Kidney epithelial cell (primary cell): ENCODE measurements around the gene PTPRD. TPM values are rescaled to one million over a fixed set of nuclear protein-coding genes. Genes with fewer than 3 reads are reported as not detected.

Experiments used
- DNase-seq: peaks from one replicate; pipeline ENCODE4 v3.0.0-alpha.2; 2010; ENCODE audit warnings: low read depth
- H3K27me3 ChIP-seq: 2 replicates; pipeline ENCODE4 v1.6.0; 2011; ENCODE audit warnings: low read length; ENCODE audit not compliant: control insufficient read depth, insufficient read depth
- H3K36me3 ChIP-seq: 2 replicates; pipeline ENCODE4 v1.5.1; 2011; ENCODE audit warnings: low read length; ENCODE audit not compliant: control insufficient read depth, insufficient read depth
- H3K4me3 ChIP-seq: 2 replicates; pipeline ENCODE4 v1.5.1; 2011; ENCODE audit warnings: low read depth, mild to moderate bottlenecking, control low read depth, low read length
- total RNA-seq: library from RNA; depleted of rRNA; stranded (reverse); fragments of >200 nt; gene quantifications from 2 replicates; pipeline ENCODE4 v1.2.3, GENCODE V29; 2015
- TF ChIP-seq, protein P1 (sequence below): IDR thresholded peaks from 2 replicates; pipeline ENCODE4 v1.5.1; 2011; ENCODE audit warnings: mild to moderate bottlenecking, moderate library complexity, low read length, control low read depth, inconsistent platforms; ENCODE audit not compliant: insufficient read depth, poor library complexity, severe bottlenecking

PTPRD gene
- total RNA-seq, 1 donor from 2014 or later: 18.8 TPM

DNA sequence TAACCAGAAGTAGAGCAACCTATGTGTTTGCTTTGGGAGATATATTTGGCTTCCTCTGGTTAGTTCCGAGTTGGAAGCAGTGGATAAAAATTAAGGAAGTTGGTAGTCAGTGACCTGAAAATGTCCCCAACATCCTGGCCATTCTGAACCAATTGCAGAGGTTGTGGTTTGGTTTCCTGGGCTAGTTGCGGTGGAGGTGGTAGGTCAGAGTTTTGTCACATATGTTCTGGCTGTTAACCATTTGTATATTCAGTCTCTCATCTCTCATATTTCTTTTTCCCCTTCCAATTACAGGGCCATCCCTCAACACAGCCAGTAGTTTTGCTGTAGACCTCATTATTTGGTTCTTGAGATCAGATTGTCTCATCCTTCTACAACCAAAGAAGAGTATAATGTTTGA lies 1026.9 kb downstream of the PTPRD start:
- Histone ChIP-seq H3K36me3 (no peaks in the 10 kb centered on the region), H3K4me3 (no peak overlapping the region), H3K27me3 (no peaks in the 10 kb centered on the region)
- DNase-seq: no peak
- TF ChIP-seq, protein P1, sequence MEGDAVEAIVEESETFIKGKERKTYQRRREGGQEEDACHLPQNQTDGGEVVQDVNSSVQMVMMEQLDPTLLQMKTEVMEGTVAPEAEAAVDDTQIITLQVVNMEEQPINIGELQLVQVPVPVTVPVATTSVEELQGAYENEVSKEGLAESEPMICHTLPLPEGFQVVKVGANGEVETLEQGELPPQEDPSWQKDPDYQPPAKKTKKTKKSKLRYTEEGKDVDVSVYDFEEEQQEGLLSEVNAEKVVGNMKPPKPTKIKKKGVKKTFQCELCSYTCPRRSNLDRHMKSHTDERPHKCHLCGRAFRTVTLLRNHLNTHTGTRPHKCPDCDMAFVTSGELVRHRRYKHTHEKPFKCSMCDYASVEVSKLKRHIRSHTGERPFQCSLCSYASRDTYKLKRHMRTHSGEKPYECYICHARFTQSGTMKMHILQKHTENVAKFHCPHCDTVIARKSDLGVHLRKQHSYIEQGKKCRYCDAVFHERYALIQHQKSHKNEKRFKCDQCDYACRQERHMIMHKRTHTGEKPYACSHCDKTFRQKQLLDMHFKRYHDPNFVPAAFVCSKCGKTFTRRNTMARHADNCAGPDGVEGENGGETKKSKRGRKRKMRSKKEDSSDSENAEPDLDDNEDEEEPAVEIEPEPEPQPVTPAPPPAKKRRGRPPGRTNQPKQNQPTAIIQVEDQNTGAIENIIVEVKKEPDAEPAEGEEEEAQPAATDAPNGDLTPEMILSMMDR: no peak

DNA sequence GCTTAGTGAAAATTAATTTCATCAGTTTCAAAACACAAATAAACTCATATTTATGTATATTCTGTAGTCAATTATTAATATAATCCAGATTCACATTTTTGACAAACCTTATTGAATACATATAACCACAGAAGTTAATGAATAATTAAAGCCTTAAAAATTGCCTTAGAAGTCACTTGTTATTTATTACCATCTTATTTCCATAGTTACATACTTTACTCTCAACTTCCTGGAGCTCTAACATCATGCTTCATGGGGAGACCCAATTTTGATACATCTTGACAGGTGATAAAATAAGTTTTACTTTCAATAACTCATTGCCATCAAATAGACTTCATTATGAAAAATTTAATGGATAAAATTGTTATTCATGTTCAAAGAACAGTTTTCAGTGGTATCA lies 1038.7 kb downstream of the PTPRD start:
- H3K4me3 ChIP-seq: no peak overlapping the region
- DNase-seq: no peak
- TF ChIP-seq, protein P1: no peak
- no peaks in the 10 kb centered on the region for H3K36me3 ChIP-seq
- no peaks in the 10 kb centered on the region for H3K27me3 ChIP-seq

DNA sequence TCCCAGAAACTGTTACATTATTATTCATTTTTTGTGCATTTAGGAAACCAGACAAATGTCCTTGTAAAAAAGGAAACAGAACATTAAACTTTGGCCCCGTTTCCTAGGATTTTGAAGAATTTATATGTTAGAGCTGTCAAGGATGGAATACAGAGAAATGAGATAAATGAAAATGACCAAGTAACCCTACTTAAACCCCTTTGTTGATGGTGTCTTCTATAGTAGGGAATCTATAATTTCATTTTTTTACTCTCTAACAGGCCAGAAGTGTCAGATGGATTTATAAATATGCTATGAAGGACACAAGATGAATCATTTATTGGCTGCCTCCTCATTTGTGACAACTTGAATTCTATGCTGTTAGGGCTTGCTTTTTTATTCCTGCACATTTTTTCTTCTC lies 1047.1 kb downstream of the PTPRD start:
- DNase-seq: no peak
- Histone ChIP-seq H3K36me3 (no peaks in the 10 kb centered on the region), H3K27me3 (no peaks in the 10 kb centered on the region), H3K4me3 (no peak overlapping the region)
- TF ChIP-seq, protein P1: no peak

DNA sequence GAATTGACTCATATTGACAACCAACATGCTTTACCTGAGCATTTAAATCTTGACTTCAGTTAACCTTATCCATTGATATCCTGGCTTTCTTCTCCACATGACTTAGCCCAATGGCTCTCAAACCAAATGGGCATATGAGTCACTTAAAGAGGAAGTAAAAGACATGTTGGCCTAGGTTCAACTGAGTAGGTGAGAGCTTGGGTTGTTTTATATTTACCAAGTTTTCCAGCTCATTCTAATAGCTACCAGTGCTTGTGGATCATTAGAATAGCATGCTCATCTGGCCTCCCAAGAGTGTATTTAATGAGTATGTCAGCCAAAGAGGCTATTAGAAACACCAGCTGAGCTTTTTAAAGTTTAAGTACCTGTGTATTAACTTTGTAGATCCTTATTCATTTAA lies 1049.0 kb downstream of the PTPRD start:
- peak; percentile 7 for DNase-seq
- TF ChIP-seq, protein P1: no peak
- Histone ChIP-seq H3K4me3 (no peak overlapping the region), H3K27me3 (no peaks in the 10 kb centered on the region), H3K36me3 (no peaks in the 10 kb centered on the region)

DNA sequence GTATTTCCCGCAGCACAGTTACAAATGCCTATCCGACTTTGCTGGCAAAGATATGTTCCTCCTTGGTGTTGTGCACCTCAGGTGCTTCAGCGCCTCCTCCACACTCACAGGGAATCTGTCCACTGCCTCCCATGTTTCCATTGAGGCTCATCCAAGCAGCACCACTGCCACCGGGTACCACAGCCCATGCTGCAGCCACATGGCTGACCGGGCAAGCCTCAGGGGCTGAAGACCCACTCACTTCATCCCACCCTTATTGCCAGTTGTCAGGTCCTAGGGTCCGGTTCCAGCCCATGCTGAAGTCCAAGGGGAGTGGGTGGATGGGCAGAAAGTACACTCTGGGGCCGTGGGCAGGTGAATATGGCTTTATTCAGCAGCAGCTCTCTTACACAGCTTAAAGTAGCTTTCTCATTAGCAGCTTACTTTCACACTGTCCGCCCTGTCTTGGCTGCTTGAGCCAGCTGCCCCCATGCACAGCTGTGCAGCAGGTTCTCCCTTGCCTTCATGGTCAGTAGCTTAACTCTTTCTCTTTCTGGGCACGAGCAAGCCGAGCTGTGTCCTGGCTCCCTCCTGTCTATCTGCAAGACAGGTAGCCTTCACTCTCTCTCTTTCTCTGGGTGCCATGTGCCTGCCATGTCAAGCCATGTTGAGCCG lies 1052.3 kb downstream of the PTPRD start:
- DNase-seq: no peak
- TF ChIP-seq, protein P1: no peak
- Histone ChIP-seq H3K27me3 (no peaks in the 10 kb centered on the region), H3K36me3 (no peaks in the 10 kb centered on the region), H3K4me3 (no peak overlapping the region)

DNA sequence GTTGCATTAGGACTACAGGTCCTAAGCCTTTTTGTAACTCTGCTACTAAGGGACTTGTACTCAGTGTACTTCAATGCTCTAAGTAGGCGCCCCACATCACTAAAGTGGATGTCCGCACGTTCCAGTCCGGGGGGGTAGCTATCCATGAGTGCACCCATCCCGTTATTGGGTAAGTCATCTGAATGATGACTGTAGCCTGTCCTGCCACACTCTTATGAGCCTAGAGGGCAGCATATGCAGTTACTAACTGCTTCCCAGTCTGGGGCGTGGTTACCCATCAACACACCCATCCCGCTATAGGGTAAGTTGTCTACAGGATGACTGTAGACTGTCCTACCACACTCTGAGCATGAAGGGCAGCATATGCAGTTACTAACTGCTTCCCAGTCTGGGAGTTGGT lies 1053.9 kb downstream of the PTPRD start:
- H3K27me3 ChIP-seq: no peaks in the 10 kb centered on the region
- H3K4me3 ChIP-seq: no peak overlapping the region
- DNase-seq: no peak
- TF ChIP-seq, protein P1: no peak
- no peaks in the 10 kb centered on the region for H3K36me3 ChIP-seq
